ENCODE measurements around the gene ROMO1.
"Not testable (repeated sequence)": the region's sequence is repeated elsewhere in the genome, so short reads cannot be mapped to it uniquely, and the experiment has no call there.

ROMO1 gene

DNA sequence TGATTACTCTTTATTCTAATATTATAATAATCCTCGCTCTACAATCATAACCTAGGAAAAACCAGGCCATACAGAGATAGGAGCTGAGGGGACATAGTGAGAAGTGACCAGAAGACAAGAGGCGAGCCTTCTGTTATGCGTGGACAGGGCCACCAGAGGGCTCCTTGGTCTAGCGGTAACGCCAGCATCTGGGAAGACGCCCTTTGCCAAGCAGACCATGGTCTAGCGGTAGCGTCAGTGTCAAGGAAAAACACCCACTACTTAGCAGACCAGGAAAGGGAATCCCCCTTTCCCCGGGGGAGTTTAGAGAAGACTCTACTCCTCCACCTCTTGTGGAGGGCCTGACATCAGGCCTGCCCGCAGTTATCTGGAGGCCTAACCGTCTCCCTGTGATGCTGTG lies 12.3 kb upstream of the ROMO1 start:
- not testable (repeated sequence) for DNase-seq (ENCODE audit: low read depth); H3K4me1 ChIP-seq (ENCODE audit: control insufficient read depth, insufficient read depth, low read length); H3K27me3 ChIP-seq (replicated peaks; ENCODE audit: control insufficient read depth, insufficient read depth, low read length); H3K4me3 ChIP-seq (ENCODE audit: low read length); H3K9ac ChIP-seq (ENCODE audit: low read length); H3K9me3 ChIP-seq (ENCODE audit: control insufficient read depth, low read length)
- H3K36me3 ChIP-seq (ENCODE audit: control insufficient read depth, insufficient read depth, low read length, severe bottlenecking): peaks cover 42% of the 10 kb centered on the region

DNA sequence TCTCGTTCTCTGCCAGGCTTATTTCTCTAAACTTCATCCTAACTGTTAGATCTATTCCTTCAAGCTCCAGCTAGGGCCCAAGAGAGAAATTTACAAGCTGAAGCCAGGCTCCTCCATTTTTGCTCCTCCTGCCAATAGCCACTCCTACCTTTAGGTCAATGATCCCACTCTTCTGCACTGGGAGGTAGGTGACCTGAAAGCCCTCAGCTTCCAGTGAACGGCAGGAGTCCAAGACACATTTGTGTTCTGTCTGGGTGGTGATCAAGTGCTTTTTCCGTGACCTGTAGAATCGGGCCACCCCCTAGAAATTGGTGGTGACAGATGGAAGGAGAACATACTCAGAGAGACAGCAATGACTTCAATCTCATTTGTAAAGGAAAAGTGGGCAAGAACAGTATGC lies 8.9 kb upstream of the ROMO1 start:
- H3K9me3 ChIP-seq (ENCODE audit: control insufficient read depth, low read length): no peaks in the 10 kb centered on the region
- DNase-seq (ENCODE audit: low read depth): no peak
- no peaks in the 10 kb centered on the region for H3K4me1 ChIP-seq (ENCODE audit: control insufficient read depth, insufficient read depth, low read length)
- no peak overlapping the region for H3K4me3 ChIP-seq (ENCODE audit: low read length)
- peaks cover 59% of the 10 kb centered on the region for H3K36me3 ChIP-seq (ENCODE audit: control insufficient read depth, insufficient read depth, low read length, severe bottlenecking)
- H3K9ac ChIP-seq (ENCODE audit: low read length): no peak overlapping the region
- H3K27me3 ChIP-seq (replicated peaks; ENCODE audit: control insufficient read depth, insufficient read depth, low read length): no peaks in the 10 kb centered on the region

DNA sequence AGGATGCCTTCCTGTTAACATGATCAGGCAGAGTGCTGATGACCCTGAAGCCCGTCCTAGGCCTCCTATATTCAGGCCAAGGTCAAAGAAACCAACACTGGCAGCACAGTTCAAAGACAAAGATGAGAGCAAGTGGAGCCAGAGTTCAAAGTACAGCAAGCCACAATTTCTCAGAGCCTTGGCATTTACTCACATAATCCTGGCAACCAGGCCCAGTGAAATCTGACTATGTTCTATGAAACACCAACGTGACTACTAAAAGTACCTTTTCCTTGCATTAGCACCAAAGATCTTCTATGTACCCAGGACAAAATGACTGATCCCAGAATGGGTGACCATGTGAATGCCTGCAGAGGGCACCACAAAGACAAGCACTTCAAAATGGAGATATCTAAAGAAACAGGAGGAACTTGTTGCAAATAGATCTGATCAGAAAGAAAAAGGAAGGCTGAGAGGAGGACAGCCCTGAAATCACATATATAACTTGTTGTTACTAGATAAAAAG lies 3.9 kb upstream of the ROMO1 start:
- DNase-seq (ENCODE audit: low read depth): no peak
- H3K9me3 ChIP-seq (ENCODE audit: control insufficient read depth, low read length): no peaks in the 10 kb centered on the region
- H3K36me3 ChIP-seq (ENCODE audit: control insufficient read depth, insufficient read depth, low read length, severe bottlenecking): peaks cover 39% of the 10 kb centered on the region
- H3K4me1 ChIP-seq (ENCODE audit: control insufficient read depth, insufficient read depth, low read length): peaks cover 18% of the 10 kb centered on the region
- H3K9ac ChIP-seq (ENCODE audit: low read length): no peak overlapping the region
- no peak overlapping the region for H3K4me3 ChIP-seq (ENCODE audit: low read length)
- H3K27me3 ChIP-seq (replicated peaks; ENCODE audit: control insufficient read depth, insufficient read depth, low read length): no peaks in the 10 kb centered on the region

DNA sequence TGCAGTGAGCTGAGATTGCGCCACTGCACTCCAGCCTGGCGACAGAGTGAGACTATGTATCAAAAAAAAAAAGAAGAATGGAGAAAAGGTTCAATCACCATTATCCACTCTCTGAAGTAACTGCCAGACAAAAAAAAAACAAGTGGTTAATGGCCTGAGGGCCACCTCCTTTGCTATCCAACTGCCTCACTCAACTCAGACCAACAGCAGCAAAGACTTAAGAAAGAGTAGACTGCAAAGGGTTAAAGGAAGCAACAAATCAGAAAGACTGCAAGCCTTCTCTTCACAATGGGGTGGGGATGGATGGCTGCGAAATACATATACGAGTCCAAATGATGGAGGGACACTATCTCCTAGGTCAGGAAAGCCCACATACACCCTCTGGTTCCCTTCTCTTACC lies 3.2 kb upstream of the ROMO1 start:
- peaks cover 24% of the 10 kb centered on the region for H3K4me1 ChIP-seq (ENCODE audit: control insufficient read depth, insufficient read depth, low read length)
- DNase-seq (ENCODE audit: low read depth): no peak
- no peaks in the 10 kb centered on the region for H3K27me3 ChIP-seq (replicated peaks; ENCODE audit: control insufficient read depth, insufficient read depth, low read length)
- H3K36me3 ChIP-seq (ENCODE audit: control insufficient read depth, insufficient read depth, low read length, severe bottlenecking): peaks cover 34% of the 10 kb centered on the region
- no peak overlapping the region for H3K4me3 ChIP-seq (ENCODE audit: low read length)
- H3K9me3 ChIP-seq (ENCODE audit: control insufficient read depth, low read length): no peaks in the 10 kb centered on the region
- no peak overlapping the region for H3K9ac ChIP-seq (ENCODE audit: low read length)

DNA sequence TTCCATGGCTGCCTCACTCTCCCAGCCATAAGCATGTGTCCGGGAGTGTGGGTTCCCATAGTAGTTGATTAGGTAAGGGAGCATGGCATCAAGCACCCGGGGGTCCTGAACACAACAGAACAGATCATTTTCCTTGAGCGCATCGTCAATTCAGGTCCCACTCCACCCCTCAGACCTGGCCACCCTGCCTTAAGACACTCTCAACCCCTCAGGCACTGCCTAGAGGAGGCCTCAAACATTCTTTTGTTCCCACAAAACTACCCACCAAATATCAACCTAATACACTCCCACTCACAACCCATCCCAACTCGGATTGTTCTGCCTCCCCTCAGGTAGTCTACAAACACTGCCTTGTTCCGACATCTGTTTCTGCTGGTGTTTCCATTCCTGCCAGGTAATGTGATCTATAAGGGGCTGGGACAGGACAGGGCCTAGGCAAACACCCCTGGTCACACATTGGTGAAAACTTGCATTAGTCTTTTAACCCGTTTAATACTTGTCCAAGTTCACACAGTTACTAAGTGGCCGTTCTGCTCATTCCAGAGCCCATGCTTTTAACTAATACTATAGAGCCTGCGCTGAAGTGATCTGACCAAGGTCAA lies 1.4 kb upstream of the ROMO1 start:
- Histone ChIP-seq H3K27me3 (replicated peaks; ENCODE audit: control insufficient read depth, insufficient read depth, low read length) (no peaks in the 10 kb centered on the region), H3K4me3 (ENCODE audit: low read length) (peak overlapping the region; percentile 90), H3K9me3 (ENCODE audit: control insufficient read depth, low read length) (no peaks in the 10 kb centered on the region), H3K9ac (ENCODE audit: low read length) (peak overlapping the region; percentile 96), H3K4me1 (ENCODE audit: control insufficient read depth, insufficient read depth, low read length) (peaks cover 37% of the 10 kb centered on the region), H3K36me3 (ENCODE audit: control insufficient read depth, insufficient read depth, low read length, severe bottlenecking) (peaks cover 40% of the 10 kb centered on the region)
- DNase-seq (ENCODE audit: low read depth): no peak

DNA sequence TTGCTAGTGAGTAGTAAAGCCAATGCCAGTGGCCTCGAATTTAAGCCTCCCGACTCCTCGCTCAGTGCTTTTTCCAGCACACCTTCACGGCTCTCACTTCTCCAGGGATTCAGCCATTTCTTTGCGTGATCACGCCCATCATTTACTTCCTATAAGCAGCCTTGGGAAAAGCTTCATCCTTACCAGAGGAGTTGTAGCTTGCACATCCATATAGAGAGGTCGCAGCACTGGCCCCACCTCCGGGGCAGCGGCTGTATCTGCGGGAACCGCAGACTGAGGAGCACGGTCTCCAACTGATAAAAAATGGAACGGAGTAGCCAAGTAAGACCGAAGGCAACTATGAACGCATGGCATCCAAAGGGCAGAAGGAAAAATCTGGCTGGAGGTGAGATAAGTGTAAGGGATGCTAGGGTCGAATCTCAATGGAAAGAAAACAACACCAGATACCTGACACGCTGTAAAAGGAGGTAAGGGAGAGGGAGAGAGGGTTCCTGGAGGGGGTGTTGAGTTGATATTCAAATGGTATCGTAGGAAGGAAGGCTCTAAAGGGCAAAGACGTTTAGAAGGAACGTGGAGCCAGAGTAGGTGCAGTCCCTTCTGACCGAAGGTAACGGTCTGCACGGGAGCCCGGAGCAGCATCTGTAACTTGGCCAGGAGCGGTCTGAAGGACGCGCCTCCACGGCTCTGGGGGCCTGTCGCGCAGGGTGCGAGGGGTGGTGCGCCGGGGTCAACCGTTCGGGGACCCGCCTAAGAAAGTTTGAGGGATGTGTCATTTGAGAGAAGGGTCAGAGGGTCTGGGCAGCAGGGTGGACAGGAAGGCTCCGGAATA lies 693 bp upstream of the ROMO1 start:
- H3K9ac ChIP-seq (ENCODE audit: low read length): peak overlapping the region; percentile 96
- H3K4me3 ChIP-seq (ENCODE audit: low read length): peak overlapping the region; percentile 90
- no peaks in the 10 kb centered on the region for H3K9me3 ChIP-seq (ENCODE audit: control insufficient read depth, low read length)
- H3K27me3 ChIP-seq (replicated peaks; ENCODE audit: control insufficient read depth, insufficient read depth, low read length): no peaks in the 10 kb centered on the region
- peak; percentile 51 for DNase-seq (ENCODE audit: low read depth)
- peaks cover 42% of the 10 kb centered on the region for H3K4me1 ChIP-seq (ENCODE audit: control insufficient read depth, insufficient read depth, low read length)
- H3K36me3 ChIP-seq (ENCODE audit: control insufficient read depth, insufficient read depth, low read length, severe bottlenecking): peaks cover 41% of the 10 kb centered on the region

DNA sequence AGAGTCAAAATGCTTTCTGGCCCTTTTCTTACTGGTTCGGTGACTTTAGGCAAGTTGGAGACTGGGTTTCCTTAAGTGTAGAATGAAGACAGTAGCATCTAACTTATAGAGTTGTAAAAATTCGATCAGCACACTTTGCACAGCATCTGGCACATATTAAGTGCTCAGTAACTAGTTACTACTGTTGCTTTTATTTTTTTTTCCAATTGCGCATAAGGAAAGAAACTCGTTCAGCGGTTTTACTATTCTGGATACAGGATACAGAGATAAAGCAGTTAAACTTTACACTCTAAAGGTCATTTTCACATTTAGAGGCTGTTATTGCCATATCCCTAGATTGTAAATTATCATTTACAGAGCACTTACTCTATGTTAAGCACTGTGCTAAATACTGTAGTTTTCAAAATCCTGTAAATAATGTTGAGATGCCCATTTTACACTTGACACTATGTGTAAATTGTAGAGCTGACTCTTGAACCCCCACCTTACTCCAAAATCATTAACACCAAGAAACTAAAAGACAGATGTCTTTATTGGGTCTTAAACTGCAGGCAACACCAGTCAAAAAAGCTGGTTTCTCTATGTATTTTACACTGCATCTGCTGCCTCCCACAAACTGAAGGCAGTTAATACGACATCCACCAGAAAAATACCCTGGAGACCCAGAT lies 886 bp downstream of the ROMO1 start:
- H3K9ac ChIP-seq (ENCODE audit: low read length): peak overlapping the region; percentile 96
- H3K36me3 ChIP-seq (ENCODE audit: control insufficient read depth, insufficient read depth, low read length, severe bottlenecking): peaks cover 47% of the 10 kb centered on the region
- DNase-seq (ENCODE audit: low read depth): no peak
- no peaks in the 10 kb centered on the region for H3K9me3 ChIP-seq (ENCODE audit: control insufficient read depth, low read length)
- peak overlapping the region; percentile 90 for H3K4me3 ChIP-seq (ENCODE audit: low read length)
- H3K27me3 ChIP-seq (replicated peaks; ENCODE audit: control insufficient read depth, insufficient read depth, low read length): no peaks in the 10 kb centered on the region
- H3K4me1 ChIP-seq (ENCODE audit: control insufficient read depth, insufficient read depth, low read length): peaks cover 42% of the 10 kb centered on the region

DNA sequence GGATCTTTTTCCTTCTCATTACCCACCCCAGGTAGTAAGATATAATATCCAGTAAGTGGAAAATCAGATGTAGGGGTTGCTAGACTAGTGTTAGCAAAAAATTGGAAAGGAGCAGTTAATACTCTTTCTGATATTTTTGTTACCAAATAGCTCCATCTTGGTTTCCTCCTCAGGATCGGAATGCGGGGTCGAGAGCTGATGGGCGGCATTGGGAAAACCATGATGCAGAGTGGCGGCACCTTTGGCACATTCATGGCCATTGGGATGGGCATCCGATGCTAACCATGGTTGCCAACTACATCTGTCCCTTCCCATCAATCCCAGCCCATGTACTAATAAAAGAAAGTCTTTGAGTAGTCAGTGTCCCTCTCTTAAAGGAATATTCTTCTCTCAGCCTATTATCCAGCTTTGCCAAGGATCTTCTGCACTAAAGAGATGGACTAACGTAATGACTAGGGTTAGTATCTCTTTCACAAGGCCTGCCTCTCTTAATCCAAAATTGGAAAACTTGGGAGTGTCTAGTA lies 1.5 kb downstream of the ROMO1 start:
- peaks cover 42% of the 10 kb centered on the region for H3K4me1 ChIP-seq (ENCODE audit: control insufficient read depth, insufficient read depth, low read length)
- peaks cover 47% of the 10 kb centered on the region for H3K36me3 ChIP-seq (ENCODE audit: control insufficient read depth, insufficient read depth, low read length, severe bottlenecking)
- peak overlapping the region; percentile 96 for H3K9ac ChIP-seq (ENCODE audit: low read length)
- DNase-seq (ENCODE audit: low read depth): no peak
- peak overlapping the region; percentile 90 for H3K4me3 ChIP-seq (ENCODE audit: low read length)
- no peaks in the 10 kb centered on the region for H3K27me3 ChIP-seq (replicated peaks; ENCODE audit: control insufficient read depth, insufficient read depth, low read length)
- no peaks in the 10 kb centered on the region for H3K9me3 ChIP-seq (ENCODE audit: control insufficient read depth, low read length)

DNA sequence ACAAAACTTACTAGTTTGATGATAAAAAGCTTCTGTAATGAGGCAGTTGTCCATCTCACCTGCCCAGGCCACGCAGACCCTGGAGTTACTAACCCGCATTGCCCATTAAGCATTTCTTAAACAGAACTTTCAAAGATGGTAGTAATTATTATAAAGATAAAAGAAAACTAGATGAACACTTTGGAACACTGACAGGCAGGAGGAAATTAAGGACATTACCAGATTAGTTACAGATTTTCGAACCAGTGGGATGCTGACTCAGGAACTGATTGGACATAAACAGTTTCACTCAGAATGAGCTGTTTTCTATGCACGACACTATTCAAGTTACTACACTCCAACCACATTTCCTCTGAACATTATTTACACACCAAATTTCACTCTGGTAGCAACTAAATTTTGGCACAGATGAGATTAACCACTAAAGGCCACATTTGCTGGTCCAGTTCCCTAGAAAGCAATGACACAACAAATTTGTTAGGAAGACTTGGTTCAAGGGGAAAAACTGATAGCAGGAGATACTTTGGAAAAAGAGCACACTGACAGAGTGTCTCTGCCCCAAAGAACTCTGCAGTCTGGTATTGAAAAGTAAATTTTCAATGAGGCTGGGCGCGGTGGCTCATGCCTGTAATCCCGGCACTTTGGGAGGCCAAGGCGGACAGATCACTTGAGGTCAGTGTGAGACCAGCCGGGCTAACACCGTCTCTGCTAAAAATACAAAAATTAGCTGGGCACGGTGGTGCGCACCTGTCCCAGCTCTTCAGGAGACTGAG lies 3.0 kb downstream of the ROMO1 start:
- Histone ChIP-seq H3K9ac (ENCODE audit: low read length) (peak overlapping the region; percentile 47), H3K4me1 (ENCODE audit: control insufficient read depth, insufficient read depth, low read length) (peaks cover 41% of the 10 kb centered on the region), H3K36me3 (ENCODE audit: control insufficient read depth, insufficient read depth, low read length, severe bottlenecking) (peaks cover 62% of the 10 kb centered on the region), H3K9me3 (ENCODE audit: control insufficient read depth, low read length) (no peaks in the 10 kb centered on the region), H3K27me3 (replicated peaks; ENCODE audit: control insufficient read depth, insufficient read depth, low read length) (no peaks in the 10 kb centered on the region), H3K4me3 (ENCODE audit: low read length) (no peak overlapping the region)
- DNase-seq (ENCODE audit: low read depth): no peak

DNA sequence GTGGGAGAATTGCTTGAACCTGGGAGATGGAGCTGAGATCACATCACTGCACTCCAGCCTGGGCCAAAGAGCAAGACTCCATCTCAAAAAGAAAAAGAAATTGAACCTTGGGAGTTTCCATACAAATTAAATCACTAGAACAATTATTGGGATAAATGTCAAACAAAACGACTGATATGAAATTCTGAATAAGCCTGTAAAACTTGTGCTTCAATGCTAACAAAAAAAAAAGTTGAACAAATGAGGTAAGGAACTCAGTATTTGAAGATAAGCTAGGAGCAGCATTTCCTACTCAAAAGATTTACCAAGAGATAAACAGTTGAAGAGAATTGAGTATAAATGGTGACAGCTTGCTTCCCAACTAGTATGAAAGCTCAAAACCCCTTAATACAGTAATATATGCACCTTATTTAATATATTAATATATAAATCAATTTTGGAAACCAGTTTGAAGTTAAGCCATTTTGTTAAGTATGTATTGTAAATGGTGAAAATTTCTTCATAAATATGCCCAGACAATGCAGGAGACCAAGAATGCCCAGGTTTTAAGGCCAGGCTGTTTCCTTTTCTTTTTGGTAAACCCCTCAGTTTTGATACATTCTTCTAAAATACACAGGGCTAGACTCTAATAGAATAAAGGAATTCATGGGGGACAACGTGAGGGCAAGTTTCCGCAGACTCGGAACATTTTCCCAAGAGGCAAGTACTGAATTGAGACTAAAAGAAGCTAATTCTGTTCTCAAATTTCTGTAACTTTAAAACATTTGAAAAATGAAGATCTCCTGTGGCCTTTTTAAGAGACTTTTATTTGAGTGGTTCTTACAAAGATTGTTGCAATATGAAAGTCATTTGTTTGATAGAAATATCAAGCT lies 3.9 kb downstream of the ROMO1 start:
- Histone ChIP-seq H3K36me3 (ENCODE audit: control insufficient read depth, insufficient read depth, low read length, severe bottlenecking) (peaks cover 70% of the 10 kb centered on the region), H3K27me3 (replicated peaks; ENCODE audit: control insufficient read depth, insufficient read depth, low read length) (no peaks in the 10 kb centered on the region)

More for the DNA sequence above, 3.9 kb downstream of the ROMO1 start:
- DNase-seq (ENCODE audit: low read depth): no peak
- H3K9ac ChIP-seq (ENCODE audit: low read length): no peak overlapping the region
- peaks cover 34% of the 10 kb centered on the region for H3K4me1 ChIP-seq (ENCODE audit: control insufficient read depth, insufficient read depth, low read length)
- H3K4me3 ChIP-seq (ENCODE audit: low read length): no peak overlapping the region
- H3K9me3 ChIP-seq (ENCODE audit: control insufficient read depth, low read length): no peaks in the 10 kb centered on the region
